Nephron (organoid): ENCODE measurements around the gene TSPAN15.
"Not testable (repeated sequence)": the region's sequence is repeated elsewhere in the genome, so short reads cannot be mapped to it uniquely, and the experiment has no call there.

Experiments used
- H3K27ac Mint-ChIP-seq, 3 experiments: 2 replicates each; pipeline ENCODE4 v1.8.0; 2020; ENCODE audit warnings: mixed read lengths in 3 of 3, mild to moderate bottlenecking in 2 of 3, moderate library complexity in 1 of 3
- H3K27me3 Mint-ChIP-seq: 2 replicates; pipeline ENCODE4 v1.8.0; 2021; ENCODE audit warnings: low read depth, mild to moderate bottlenecking, moderate library complexity, mixed read lengths
- H3K36me3 Mint-ChIP-seq: 2 replicates; pipeline ENCODE4 v1.8.0; 2020; ENCODE audit warnings: low read depth, mixed read lengths
- H3K4me1 Mint-ChIP-seq: 2 replicates; pipeline ENCODE4 v1.8.0; 2020; ENCODE audit warnings: mixed read lengths
- H3K4me3 Mint-ChIP-seq, 3 experiments: 2 replicates each; pipeline ENCODE4 v1.8.0; 2020; ENCODE audit warnings: mild to moderate bottlenecking in 3 of 3, mixed read lengths in 3 of 3, moderate library complexity in 2 of 3
- H3K9me3 Mint-ChIP-seq: 2 replicates; pipeline ENCODE4 v1.8.0; 2020; ENCODE audit warnings: mixed read lengths
- CTCF ChIP-seq, 3 experiments: fragments of 200-600 bp; sonication (generic); IDR thresholded peaks; one replicate each; pipeline ENCODE4 v1.5.0; 2021; ENCODE audit warnings: antibody characterized with exemption in 3 of 3; ENCODE audit not compliant: unreplicated experiment in 3 of 3

The TSPAN15 gene

GRCh38 chr10:69516316-69516715, 65.1 kb downstream of the TSPAN15 start:
- Mint-ChIP-seq H3K4me3 (no peak overlapping the region), H3K4me1 (no peaks in the 10 kb centered on the region), H3K9me3 (no peaks in the 10 kb centered on the region), H3K27me3 (peaks cover 25% of the 10 kb centered on the region), H3K36me3 (no peaks in the 10 kb centered on the region), H3K27ac (no peak overlapping the region)
- no peak for TF ChIP-seq CTCF (IDR thresholded peaks at IDR 0.05; ENCODE audit: unreplicated experiment in 3 of 3)

- Mint-ChIP-seq H3K4me3 (no peak overlapping the region), H3K4me1 (no peaks in the 10 kb centered on the region), H3K36me3 (no peaks in the 10 kb centered on the region), H3K9me3 (no peaks in the 10 kb centered on the region), H3K27me3 (peaks cover 21% of the 10 kb centered on the region), H3K27ac (no peak overlapping the region)
- no peak for TF ChIP-seq CTCF (IDR thresholded peaks at IDR 0.05; ENCODE audit: unreplicated experiment in 3 of 3)
Observed at GRCh38 chr10:69516796-69517195, 65.5 kb downstream of the TSPAN15 start.

- H3K27ac Mint-ChIP-seq: no peak overlapping the region
- TF ChIP-seq CTCF (IDR thresholded peaks at IDR 0.05; ENCODE audit: unreplicated experiment in 3 of 3): no peak
- peaks cover 21% of the 10 kb centered on the region for H3K27me3 Mint-ChIP-seq
Observed at GRCh38 chr10:69517271-69517848, 66.1 kb downstream of the TSPAN15 start.

GRCh38 chr10:69527961-69528360, 76.7 kb downstream of the TSPAN15 start:
- H3K4me1 Mint-ChIP-seq: no peaks in the 10 kb centered on the region
- no peak for TF ChIP-seq CTCF (IDR thresholded peaks at IDR 0.05; ENCODE audit: unreplicated experiment in 3 of 3)
- H3K9me3 Mint-ChIP-seq: peaks cover 7% of the 10 kb centered on the region
- no peak overlapping the region for H3K4me3 Mint-ChIP-seq
- H3K27ac Mint-ChIP-seq: no peak overlapping the region
- H3K36me3 Mint-ChIP-seq: no peaks in the 10 kb centered on the region
- H3K27me3 Mint-ChIP-seq: peaks cover 14% of the 10 kb centered on the region

More at GRCh38 chr10:69517271-69517848, 66.1 kb downstream of the TSPAN15 start:
- Mint-ChIP-seq H3K4me1 (no peaks in the 10 kb centered on the region), H3K9me3 (no peaks in the 10 kb centered on the region), H3K4me3 (no peak overlapping the region), H3K36me3 (no peaks in the 10 kb centered on the region)

GRCh38 chr10:69533658-69534057, 82.4 kb downstream of the TSPAN15 start:
- Mint-ChIP-seq H3K4me1 (no peaks in the 10 kb centered on the region), H3K4me3 (no peak overlapping the region), H3K9me3 (peaks cover 18% of the 10 kb centered on the region), H3K27me3 (peaks cover 22% of the 10 kb centered on the region), H3K27ac (no peak overlapping the region), H3K36me3 (no peaks in the 10 kb centered on the region)
- no peak for TF ChIP-seq CTCF (IDR thresholded peaks at IDR 0.05; ENCODE audit: unreplicated experiment in 3 of 3)

- not testable (repeated sequence) for H3K4me3 Mint-ChIP-seq, H3K36me3 Mint-ChIP-seq, H3K27ac Mint-ChIP-seq, H3K4me1 Mint-ChIP-seq
- peaks cover 35% of the 10 kb centered on the region for H3K9me3 Mint-ChIP-seq
- peaks cover 23% of the 10 kb centered on the region for H3K27me3 Mint-ChIP-seq
Observed at GRCh38 chr10:69536521-69536920, 85.3 kb downstream of the TSPAN15 start.
